Measurements from ENCODE around the gene LRRC19.

DNA sequence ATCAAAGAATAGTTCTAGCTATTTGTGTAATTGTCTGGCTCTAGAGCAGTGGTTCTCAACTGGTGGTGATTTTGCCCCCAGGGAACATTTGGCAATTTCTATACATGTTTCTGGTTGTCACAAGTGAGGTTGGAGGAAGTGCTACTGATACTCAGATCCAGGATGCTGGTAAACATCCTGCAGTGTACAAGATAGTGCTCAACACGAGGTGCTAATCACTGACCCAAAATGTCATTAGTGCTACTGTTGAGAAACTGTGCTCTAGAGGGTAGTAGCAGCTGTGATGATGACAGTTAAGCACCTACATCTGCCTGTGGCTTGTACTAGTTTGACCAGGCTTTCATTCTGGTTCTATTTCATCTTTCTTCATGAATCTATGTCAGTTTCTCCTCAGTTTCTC lies 22.1 kb downstream of the LRRC19 start:
- TF ChIP-seq, protein P1, sequence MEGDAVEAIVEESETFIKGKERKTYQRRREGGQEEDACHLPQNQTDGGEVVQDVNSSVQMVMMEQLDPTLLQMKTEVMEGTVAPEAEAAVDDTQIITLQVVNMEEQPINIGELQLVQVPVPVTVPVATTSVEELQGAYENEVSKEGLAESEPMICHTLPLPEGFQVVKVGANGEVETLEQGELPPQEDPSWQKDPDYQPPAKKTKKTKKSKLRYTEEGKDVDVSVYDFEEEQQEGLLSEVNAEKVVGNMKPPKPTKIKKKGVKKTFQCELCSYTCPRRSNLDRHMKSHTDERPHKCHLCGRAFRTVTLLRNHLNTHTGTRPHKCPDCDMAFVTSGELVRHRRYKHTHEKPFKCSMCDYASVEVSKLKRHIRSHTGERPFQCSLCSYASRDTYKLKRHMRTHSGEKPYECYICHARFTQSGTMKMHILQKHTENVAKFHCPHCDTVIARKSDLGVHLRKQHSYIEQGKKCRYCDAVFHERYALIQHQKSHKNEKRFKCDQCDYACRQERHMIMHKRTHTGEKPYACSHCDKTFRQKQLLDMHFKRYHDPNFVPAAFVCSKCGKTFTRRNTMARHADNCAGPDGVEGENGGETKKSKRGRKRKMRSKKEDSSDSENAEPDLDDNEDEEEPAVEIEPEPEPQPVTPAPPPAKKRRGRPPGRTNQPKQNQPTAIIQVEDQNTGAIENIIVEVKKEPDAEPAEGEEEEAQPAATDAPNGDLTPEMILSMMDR (IDR thresholded peaks at IDR 0.05): no peak
- TF ChIP-seq POLR2A (IDR thresholded peaks at IDR 0.05): no peak
